A549 (cell line): ENCODE data around the gene SEC22A. TPM values are rescaled to one million over a fixed set of nuclear protein-coding genes. Genes with fewer than 3 reads are reported as not detected.

Experiments used
- ATAC-seq, 2 experiments: fragments of 200-7000 bp in 1 of 2; fragments of >200 bp in 1 of 2; cut with Nextera tagmentation in 1 of 2; cut with Tn5 transposase in 1 of 2; 3 replicates each; pipeline versions ENCODE4 v1.8.0 to v1.9.1; 2018 to 2020; ENCODE audit warnings: mild to moderate bottlenecking in 1 of 2, moderate library complexity in 1 of 2
- CTCF ChIA-PET: fragments of 300-600 bp; sonication (Branson Sonifier 250); formaldehyde crosslinking; extraction: SDS; loops from one replicate; lab custom pipeline; 2021; ENCODE audit warnings: antibody characterized with exemption, inconsistent platforms; lab: Yijun Ruan, JAX
- POLR2A ChIA-PET: fragments of 350-600 bp; formaldehyde crosslinking; extraction: SDS; loops from one replicate; lab custom pipeline; 2021; ENCODE audit warnings: antibody characterized with exemption, inconsistent platforms; lab: Yijun Ruan, JAX
- DNase-seq, 2 experiments: peaks; one replicate each; pipeline versions ENCODE4 v3.0.0 to v3.0.0-alpha.2; 2011 to 2016; ENCODE audit warnings: low read depth in 1 of 2, low spot score in 1 of 2
- FAIRE-seq: peaks from 2 replicates; lab custom pipeline; 2011; peaks lifted over from hg19 to GRCh38; lab: Jason Lieb, UNC
- H3K27ac ChIP-seq, 2 experiments: fragments of >200 bp; sonication (Bioruptor Twin); formaldehyde crosslinking; 3 replicates each; pipeline ENCODE4 v1.5.1; 2016 to 2017
- H3K4me1 ChIP-seq: fragments of >200 bp; sonication (Bioruptor Twin); formaldehyde crosslinking; 3 replicates; pipeline ENCODE4 v1.6.1; 2016
- H3K4me2 ChIP-seq: fragments of >200 bp; sonication (Bioruptor Twin); formaldehyde crosslinking; 3 replicates; pipeline ENCODE4 v1.6.1; 2016
- H3K4me3 ChIP-seq: fragments of >200 bp; sonication (Bioruptor Twin); formaldehyde crosslinking; 3 replicates; pipeline ENCODE4 v1.5.1; 2016
- H3K9me3 ChIP-seq: fragments of >200 bp; sonication (Bioruptor Twin); formaldehyde crosslinking; 3 replicates; pipeline ENCODE4 v1.6.1; 2016
- BHLHE40 ChIP-seq: IDR thresholded peaks from 2 replicates; pipeline ENCODE4 v1.6.1; 2012; ENCODE audit warnings: low read depth, low read length, inconsistent platforms
- CEBPB ChIP-seq, 2 experiments: fragments of >200 bp in 1 of 2; sonication (Bioruptor Twin) in 1 of 2; formaldehyde crosslinking in 1 of 2; IDR thresholded peaks; 2 replicates each; pipeline ENCODE4 v1.6.1; 2012 to 2016
- CHD4 ChIP-seq: fragments of 200-600 bp; sonication (generic); IDR thresholded peaks from 2 replicates; pipeline ENCODE4 v1.6.1; 2016; ENCODE audit warnings: antibody characterized with exemption, mild to moderate bottlenecking, borderline replicate concordance
- EHF ChIP-seq: fragments of 250-450 bp; sonication (Bioruptor Pico); IDR thresholded peaks from 2 replicates; pipeline ENCODE4 v1.5.0; 2020; ENCODE audit warnings: mild to moderate bottlenecking
- EP300 ChIP-seq, 2 experiments: fragments of >200 bp; sonication (Bioruptor Twin); formaldehyde crosslinking; IDR thresholded peaks; 2 replicates in 1 of 2; 3 replicates in 1 of 2; pipeline ENCODE4 v1.6.1; 2016 to 2017
- ESRRA ChIP-seq: fragments of 150-350 bp; IDR thresholded peaks from 2 replicates; pipeline ENCODE4 v1.6.1; 2014; ENCODE audit warnings: mild to moderate bottlenecking, low read length, borderline replicate concordance
- FOXS1 ChIP-seq: fragments of 250-450 bp; sonication (Bioruptor Pico); IDR thresholded peaks from 2 replicates; pipeline ENCODE4 v1.5.0; 2020; ENCODE audit warnings: mild to moderate bottlenecking, moderate library complexity
- GATA3 ChIP-seq: IDR thresholded peaks from 2 replicates; pipeline ENCODE4 v1.6.1; 2012; ENCODE audit warnings: borderline replicate concordance
- HDAC2 ChIP-seq: fragments of 200-600 bp; sonication (generic); IDR thresholded peaks from 2 replicates; pipeline ENCODE4 v1.6.1; 2016
- HES2 ChIP-seq: fragments of >200 bp; sonication (Bioruptor Twin); formaldehyde crosslinking; IDR thresholded peaks from 2 replicates; pipeline ENCODE4 v1.6.1; 2016
- HOXA7 ChIP-seq: fragments of 250-450 bp; sonication (Bioruptor Pico); IDR thresholded peaks from 2 replicates; pipeline ENCODE4 v1.5.0; 2020; ENCODE audit warnings: mild to moderate bottlenecking, moderate library complexity
- HOXB13 ChIP-seq: fragments of 250-450 bp; sonication (Bioruptor Pico); IDR thresholded peaks from 2 replicates; pipeline ENCODE4 v1.5.0; 2020; ENCODE audit warnings: low read depth, mild to moderate bottlenecking, moderate library complexity
- JUN ChIP-seq, 2 experiments: fragments of >200 bp; sonication (Bioruptor Twin); formaldehyde crosslinking; IDR thresholded peaks; 2 replicates in 1 of 2; 3 replicates in 1 of 2; pipeline ENCODE4 v1.6.1; 2016 to 2017
- KDM1A ChIP-seq: fragments of 200-600 bp; sonication (generic); IDR thresholded peaks from 2 replicates; pipeline ENCODE4 v1.6.1; 2016; ENCODE audit warnings: low read depth, mild to moderate bottlenecking
- MAFK ChIP-seq: fragments of 450-650 bp; IDR thresholded peaks from 2 replicates; pipeline ENCODE4 v1.6.1; 2014; ENCODE audit not compliant: partially characterized antibody
- MAZ ChIP-seq: fragments of 150-350 bp; IDR thresholded peaks from 2 replicates; pipeline ENCODE4 v1.6.1; 2014; ENCODE audit warnings: antibody characterized with exemption, low read depth, low read length, borderline replicate concordance
- NFE2L2 ChIP-seq: fragments of 150-350 bp; conservative IDR thresholded peaks from 2 replicates; pipeline ENCODE4 v1.6.1; 2014; ENCODE audit warnings: low read length
- NR3C1 ChIP-seq: fragments of >200 bp; sonication (Bioruptor Twin); formaldehyde crosslinking; IDR thresholded peaks from 3 replicates; pipeline ENCODE4 v1.6.1; 2017
- POLR2AphosphoS2 ChIP-seq: conservative IDR thresholded peaks from 2 replicates; pipeline ENCODE4 v1.6.1; 2012; ENCODE audit warnings: low read length, improper control_type of control experiment, inconsistent platforms
- RAD21 ChIP-seq, 2 experiments: fragments of >200 bp in 1 of 2; sonication (Bioruptor Twin) in 1 of 2; formaldehyde crosslinking in 1 of 2; IDR thresholded peaks in 1 of 2; conservative IDR thresholded peaks in 1 of 2; 2 replicates in 1 of 2; 3 replicates in 1 of 2; pipeline ENCODE4 v1.6.1; 2012 to 2018; ENCODE audit warnings: inconsistent platforms in 1 of 2
- RCOR1 ChIP-seq: fragments of 150-350 bp; IDR thresholded peaks from 2 replicates; pipeline ENCODE4 v1.6.1; 2014; ENCODE audit warnings: antibody characterized with exemption, low read length, low read depth
- RNF2 ChIP-seq: fragments of 200-600 bp; sonication (generic); IDR thresholded peaks from 2 replicates; pipeline ENCODE4 v1.6.1; 2016; ENCODE audit warnings: low read depth, mild to moderate bottlenecking, antibody characterized with exemption, moderate library complexity, borderline replicate concordance
- SMC3 ChIP-seq: fragments of >200 bp; sonication (Bioruptor Twin); formaldehyde crosslinking; IDR thresholded peaks from 3 replicates; pipeline ENCODE4 v1.6.1; 2018; ENCODE audit warnings: inconsistent platforms
- TP53 ChIP-seq: fragments of 250-450 bp; sonication (Bioruptor Pico); IDR thresholded peaks from 2 replicates; pipeline ENCODE4 v1.5.0; 2021; ENCODE audit warnings: mild to moderate bottlenecking, moderate library complexity
- ZSCAN20 ChIP-seq: fragments of 250-450 bp; sonication (Bioruptor Pico); IDR thresholded peaks from 2 replicates; pipeline ENCODE4 v1.8.0; 2022; ENCODE audit warnings: mild to moderate bottlenecking, moderate library complexity
- WGBS: methylation state at CpG from one replicate; pipeline ENCODE4 v1.1.6; 2017; ENCODE audit errors: missing lambda C conversion rate; 5-methylcytosine and 5-hydroxymethylcytosine counted together
- polyA plus RNA-seq, 4 experiments: library from polyadenylated mRNA; depleted of rRNA in 3 of 4; stranded (reverse); fragments of >200 nt; fragmentation: RNase III in 1 of 4; extraction: RNeasy Plus Mini Kit Qiagen cat#74134 plus additional on column Dnase treatment in 1 of 4; gene quantifications; 2 replicates in 3 of 4; 3 replicates in 1 of 4; pipeline ENCODE4 v1.2.3, GENCODE V29; 2011 to 2017
- TF ChIP-seq, protein P1 (sequence below): IDR thresholded peaks from 2 replicates; pipeline ENCODE4 v1.6.1; 2012; ENCODE audit warnings: low read depth, borderline replicate concordance
- TF ChIP-seq, protein P2 (sequence below): fragments of 450-650 bp; IDR thresholded peaks from 2 replicates; pipeline ENCODE4 v1.6.1; 2014; ENCODE audit warnings: antibody characterized with exemption
- TF ChIP-seq, protein P3 (sequence below): fragments of 250-450 bp; sonication (Bioruptor Pico); IDR thresholded peaks from 2 replicates; pipeline ENCODE4 v1.5.0; 2021; ENCODE audit warnings: mild to moderate bottlenecking, moderate library complexity, borderline replicate concordance
- TF ChIP-seq, protein P4 (sequence below): fragments of 250-450 bp; sonication (Bioruptor Pico); IDR thresholded peaks from 2 replicates; pipeline ENCODE4 v1.5.0; 2020; ENCODE audit warnings: low read depth, mild to moderate bottlenecking, moderate library complexity

The SEC22A gene
- polyA plus RNA-seq, 2 of the 4 experiments (the other 2 are of a cell fraction), result 23.5 to 29.9 TPM

- FAIRE-seq (no peak), ATAC-seq (no peak), DNase-seq (no peak)
- WGBS, result 59% methylated on average over 5 of the region's 5 CpGs
- ChIA-PET POLR2A (no interaction called here), CTCF (no interaction called here)
- no peak overlapping the region for H3K4me3 ChIP-seq
- H3K4me1 ChIP-seq, result peaks cover 3% of the 10 kb centered on the region
- TF ChIP-seq FOXS1 (CRISPR knock-in tag) (no peak), ZSCAN20 (CRISPR knock-in tag) (no peak), NFE2L2 (no peak), CHD4 (no peak), HOXA7 (CRISPR knock-in tag) (no peak), KDM1A (no peak), RNF2 (no peak), RAD21 (conservative IDR thresholded peaks at IDR 0.05 in 1 of 2, IDR thresholded peaks at IDR 0.05 in 1 of 2) (no peak), POLR2AphosphoS2 (no peak), SMC3 (no peak), ESRRA (no peak), BHLHE40 (no peak), HES2 (no peak), GATA3 (no peak)
- TF ChIP-seq, protein P1, sequence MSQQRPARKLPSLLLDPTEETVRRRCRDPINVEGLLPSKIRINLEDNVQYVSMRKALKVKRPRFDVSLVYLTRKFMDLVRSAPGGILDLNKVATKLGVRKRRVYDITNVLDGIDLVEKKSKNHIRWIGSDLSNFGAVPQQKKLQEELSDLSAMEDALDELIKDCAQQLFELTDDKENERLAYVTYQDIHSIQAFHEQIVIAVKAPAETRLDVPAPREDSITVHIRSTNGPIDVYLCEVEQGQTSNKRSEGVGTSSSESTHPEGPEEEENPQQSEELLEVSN, result no peak
- no peak overlapping the region for H3K4me2 ChIP-seq
- no peaks in the 10 kb centered on the region; the same call in 2 of the 3 replicates for H3K9me3 ChIP-seq
- no peak overlapping the region for H3K27ac ChIP-seq
These were observed 76.7 kb downstream of the SEC22A start for GRCh38 chr3:123278446-123278845.

DNA sequence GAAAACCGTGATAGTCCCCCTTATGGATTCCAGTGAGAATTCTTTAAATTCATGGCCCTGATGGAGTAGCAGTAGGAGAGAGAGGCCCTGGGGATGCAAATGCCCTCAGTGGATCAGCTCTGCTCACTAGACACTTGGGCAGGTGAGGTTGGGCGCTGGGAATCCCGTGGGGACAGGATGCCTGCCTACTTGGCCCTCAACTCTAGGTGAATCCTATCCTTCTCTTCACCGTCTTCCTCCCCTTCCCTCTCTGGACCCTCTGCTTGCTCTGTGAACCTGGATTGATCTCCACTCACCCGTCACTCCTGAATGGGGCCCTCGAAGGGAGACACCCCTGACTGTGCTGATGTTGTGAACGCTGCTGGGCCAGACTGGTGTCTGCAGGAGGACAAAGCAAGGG lies 77.4 kb downstream of the SEC22A start:
- ChIA-PET CTCF (no interaction called here), POLR2A (no interaction called here)
- ATAC-seq (no peak), DNase-seq (no peak)
- no peaks in the 10 kb centered on the region for H3K4me1 ChIP-seq
- no peak overlapping the region for H3K4me3 ChIP-seq
- H3K27ac ChIP-seq, result no peak overlapping the region
- TF ChIP-seq, protein P2, sequence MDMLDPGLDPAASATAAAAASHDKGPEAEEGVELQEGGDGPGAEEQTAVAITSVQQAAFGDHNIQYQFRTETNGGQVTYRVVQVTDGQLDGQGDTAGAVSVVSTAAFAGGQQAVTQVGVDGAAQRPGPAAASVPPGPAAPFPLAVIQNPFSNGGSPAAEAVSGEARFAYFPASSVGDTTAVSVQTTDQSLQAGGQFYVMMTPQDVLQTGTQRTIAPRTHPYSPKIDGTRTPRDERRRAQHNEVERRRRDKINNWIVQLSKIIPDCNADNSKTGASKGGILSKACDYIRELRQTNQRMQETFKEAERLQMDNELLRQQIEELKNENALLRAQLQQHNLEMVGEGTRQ, result no peak
- TF ChIP-seq RNF2 (no peak), NFE2L2 (no peak), JUN (IDR thresholded peaks at IDR 0.05) (no peak), EHF (CRISPR knock-in tag) (no peak), MAFK (no peak), CEBPB (IDR thresholded peaks at IDR 0.05) (no peak), TP53 (CRISPR knock-in tag) (no peak), ZSCAN20 (CRISPR knock-in tag) (no peak), EP300 (IDR thresholded peaks at IDR 0.05) (no peak), NR3C1 (no peak), MAZ (no peak), RCOR1 (no peak), HOXB13 (no peak), HDAC2 (no peak)
- TF ChIP-seq, protein P3, sequence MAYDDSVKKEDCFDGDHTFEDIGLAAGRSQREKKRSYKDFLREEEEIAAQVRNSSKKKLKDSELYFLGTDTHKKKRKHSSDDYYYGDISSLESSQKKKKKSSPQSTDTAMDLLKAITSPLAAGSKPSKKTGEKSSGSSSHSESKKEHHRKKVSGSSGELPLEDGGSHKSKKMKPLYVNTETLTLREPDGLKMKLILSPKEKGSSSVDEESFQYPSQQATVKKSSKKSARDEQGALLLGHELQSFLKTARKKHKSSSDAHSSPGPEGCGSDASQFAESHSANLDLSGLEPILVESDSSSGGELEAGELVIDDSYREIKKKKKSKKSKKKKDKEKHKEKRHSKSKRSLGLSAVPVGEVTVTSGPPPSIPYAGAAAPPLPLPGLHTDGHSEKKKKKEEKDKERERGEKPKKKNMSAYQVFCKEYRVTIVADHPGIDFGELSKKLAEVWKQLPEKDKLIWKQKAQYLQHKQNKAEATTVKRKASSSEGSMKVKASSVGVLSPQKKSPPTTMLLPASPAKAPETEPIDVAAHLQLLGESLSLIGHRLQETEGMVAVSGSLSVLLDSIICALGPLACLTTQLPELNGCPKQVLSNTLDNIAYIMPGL, result no peak
- TF ChIP-seq, protein P4, sequence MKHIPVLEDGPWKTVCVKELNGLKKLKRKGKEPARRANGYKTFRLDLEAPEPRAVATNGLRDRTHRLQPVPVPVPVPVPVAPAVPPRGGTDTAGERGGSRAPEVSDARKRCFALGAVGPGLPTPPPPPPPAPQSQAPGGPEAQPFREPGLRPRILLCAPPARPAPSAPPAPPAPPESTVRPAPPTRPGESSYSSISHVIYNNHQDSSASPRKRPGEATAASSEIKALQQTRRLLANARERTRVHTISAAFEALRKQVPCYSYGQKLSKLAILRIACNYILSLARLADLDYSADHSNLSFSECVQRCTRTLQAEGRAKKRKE (CRISPR knock-in tag), result no peak
- TF ChIP-seq, all 56 proteins: peak for 0
- FAIRE-seq, result no peak
- WGBS, result 61% methylated on average over 7 of the region's 7 CpGs
- Histone ChIP-seq H3K9me3 (no peaks in the 10 kb centered on the region; the same call in 2 of the 3 replicates), H3K4me2 (no peak overlapping the region)
